ENCODE measurements around the gene MXRA8. TPM values are rescaled to one million over a fixed set of nuclear protein-coding genes. Genes with fewer than 3 reads are reported as not detected.

Gene MXRA8
- total and polyA plus RNA-seq, 2 donors from 2014 or later: 26.0 to 64.7 TPM

DNA sequence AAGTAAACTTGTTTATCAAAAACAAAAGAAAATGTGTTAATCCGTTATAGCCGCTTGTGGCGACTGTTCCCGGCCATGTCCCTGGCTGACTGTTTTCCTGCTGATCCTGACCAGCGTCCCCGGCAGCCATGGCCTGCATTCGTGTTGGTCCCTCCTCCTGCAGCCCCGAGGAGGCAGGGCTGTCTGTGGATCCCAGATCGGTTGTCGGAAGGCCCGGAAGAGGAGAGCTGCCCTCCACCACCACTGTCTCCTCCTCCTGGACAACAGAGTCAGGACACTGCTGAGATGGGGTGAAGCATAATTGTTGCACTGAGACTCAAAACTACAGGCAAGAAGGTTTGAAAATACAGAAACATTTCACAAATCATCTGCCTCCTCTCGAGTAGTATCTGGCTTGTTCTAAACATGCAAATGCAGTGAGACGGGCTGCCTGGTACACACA, 3.6 kb upstream of the MXRA8 start:
- H3K36me3 ChIP-seq (ENCODE audit: control insufficient read depth in 2 of 3, insufficient read depth in 3 of 3, low read length in 3 of 3): no peaks in the 10 kb centered on the region

DNA sequence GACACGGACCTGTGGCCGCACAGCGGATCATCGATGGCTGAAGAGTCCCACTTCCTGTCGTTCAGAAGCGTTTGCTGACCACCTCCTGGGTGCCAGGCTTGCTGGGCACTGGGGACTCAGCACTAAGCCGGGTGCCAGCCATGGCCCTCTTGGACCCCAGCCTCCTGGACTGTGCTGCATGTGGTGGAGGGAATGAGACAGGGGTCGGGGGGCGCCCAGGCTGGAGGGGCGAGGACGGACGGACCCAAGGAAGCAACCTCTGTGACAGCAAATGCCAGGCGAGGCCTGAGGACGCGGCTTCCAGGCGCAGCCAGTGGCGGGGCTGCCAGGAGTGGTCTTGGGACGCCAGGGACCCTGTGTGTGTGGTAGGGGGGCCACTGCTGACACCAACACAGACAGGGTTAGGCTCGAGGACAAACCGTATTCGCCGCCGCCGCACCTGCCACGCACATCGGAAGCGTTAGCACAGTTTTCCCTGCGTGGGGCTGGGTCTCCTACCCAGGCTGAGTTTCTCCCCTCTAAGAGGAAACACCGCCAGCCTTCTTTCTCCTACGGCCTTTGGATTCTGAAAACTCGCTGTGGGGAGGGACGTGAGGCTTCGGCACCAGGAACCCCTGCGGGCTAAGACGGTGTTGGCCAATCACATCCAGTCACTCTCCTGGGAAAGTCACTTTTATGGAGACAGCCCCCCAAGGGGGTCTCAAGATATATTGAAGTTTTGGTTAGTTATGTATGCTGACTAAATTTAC, 3.1 kb upstream of the MXRA8 start:
- no peak overlapping the region for H3K27ac ChIP-seq (ENCODE audit: low read depth in 2 of 2, low read length in 2 of 2)
- H3K27me3 ChIP-seq (ENCODE audit: control insufficient read depth, insufficient read depth, low read length): no peaks in the 10 kb centered on the region
- intact Hi-C loops (cut with DNase I): no loop called here
- H3K36me3 ChIP-seq (ENCODE audit: control insufficient read depth in 2 of 3, insufficient read depth in 3 of 3, low read length in 3 of 3): no peaks in the 10 kb centered on the region
- peaks cover 0 to 21% (median 2%) of the 10 kb centered on the region in 3 donors for H3K4me1 ChIP-seq (ENCODE audit: control insufficient read depth in 2 of 3, insufficient read depth in 2 of 3, low read depth in 1 of 3, low read length in 3 of 3)
- TF ChIP-seq, protein P1, sequence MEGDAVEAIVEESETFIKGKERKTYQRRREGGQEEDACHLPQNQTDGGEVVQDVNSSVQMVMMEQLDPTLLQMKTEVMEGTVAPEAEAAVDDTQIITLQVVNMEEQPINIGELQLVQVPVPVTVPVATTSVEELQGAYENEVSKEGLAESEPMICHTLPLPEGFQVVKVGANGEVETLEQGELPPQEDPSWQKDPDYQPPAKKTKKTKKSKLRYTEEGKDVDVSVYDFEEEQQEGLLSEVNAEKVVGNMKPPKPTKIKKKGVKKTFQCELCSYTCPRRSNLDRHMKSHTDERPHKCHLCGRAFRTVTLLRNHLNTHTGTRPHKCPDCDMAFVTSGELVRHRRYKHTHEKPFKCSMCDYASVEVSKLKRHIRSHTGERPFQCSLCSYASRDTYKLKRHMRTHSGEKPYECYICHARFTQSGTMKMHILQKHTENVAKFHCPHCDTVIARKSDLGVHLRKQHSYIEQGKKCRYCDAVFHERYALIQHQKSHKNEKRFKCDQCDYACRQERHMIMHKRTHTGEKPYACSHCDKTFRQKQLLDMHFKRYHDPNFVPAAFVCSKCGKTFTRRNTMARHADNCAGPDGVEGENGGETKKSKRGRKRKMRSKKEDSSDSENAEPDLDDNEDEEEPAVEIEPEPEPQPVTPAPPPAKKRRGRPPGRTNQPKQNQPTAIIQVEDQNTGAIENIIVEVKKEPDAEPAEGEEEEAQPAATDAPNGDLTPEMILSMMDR (IDR thresholded peaks at IDR 0.05; ENCODE audit: borderline replicate concordance, extremely low read depth, insufficient read depth): no peak
- FAIRE-seq (no peak), DNase-seq (peak in 1 of 5 donors; percentile 58)
- H3K9me3 ChIP-seq (ENCODE audit: control insufficient read depth in 2 of 3, insufficient read depth in 1 of 3, low read length in 3 of 3): peaks cover 0 to 2% (median 0%) of the 10 kb centered on the region in 3 donors
- no peak overlapping the region for H3K4me3 ChIP-seq (ENCODE audit: low read length in 3 of 3)
- no peak overlapping the region for H3K9ac ChIP-seq (ENCODE audit: low read length in 3 of 3)

More for the DNA sequence above, 3.6 kb upstream of the MXRA8 start:
- TF ChIP-seq, protein P1 (IDR thresholded peaks at IDR 0.05; ENCODE audit: borderline replicate concordance, extremely low read depth, insufficient read depth): no peak
- FAIRE-seq (no peak), DNase-seq (peak; percentile 66 to 90 (median 75))
- intact Hi-C loops (cut with DNase I): no loop called here
- peaks cover 0 to 17% (median 2%) of the 10 kb centered on the region in 3 donors for H3K4me1 ChIP-seq (ENCODE audit: control insufficient read depth in 2 of 3, insufficient read depth in 2 of 3, low read depth in 1 of 3, low read length in 3 of 3)
- no peak overlapping the region for H3K4me3 ChIP-seq (ENCODE audit: low read length in 3 of 3)
- no peak overlapping the region for H3K27ac ChIP-seq (ENCODE audit: low read depth in 2 of 2, low read length in 2 of 2)
- peaks cover 0 to 2% (median 0%) of the 10 kb centered on the region in 3 donors for H3K9me3 ChIP-seq (ENCODE audit: control insufficient read depth in 2 of 3, insufficient read depth in 1 of 3, low read length in 3 of 3)
- no peak overlapping the region for H3K9ac ChIP-seq (ENCODE audit: low read length in 3 of 3)
- no peaks in the 10 kb centered on the region for H3K27me3 ChIP-seq (ENCODE audit: control insufficient read depth, insufficient read depth, low read length)

DNA sequence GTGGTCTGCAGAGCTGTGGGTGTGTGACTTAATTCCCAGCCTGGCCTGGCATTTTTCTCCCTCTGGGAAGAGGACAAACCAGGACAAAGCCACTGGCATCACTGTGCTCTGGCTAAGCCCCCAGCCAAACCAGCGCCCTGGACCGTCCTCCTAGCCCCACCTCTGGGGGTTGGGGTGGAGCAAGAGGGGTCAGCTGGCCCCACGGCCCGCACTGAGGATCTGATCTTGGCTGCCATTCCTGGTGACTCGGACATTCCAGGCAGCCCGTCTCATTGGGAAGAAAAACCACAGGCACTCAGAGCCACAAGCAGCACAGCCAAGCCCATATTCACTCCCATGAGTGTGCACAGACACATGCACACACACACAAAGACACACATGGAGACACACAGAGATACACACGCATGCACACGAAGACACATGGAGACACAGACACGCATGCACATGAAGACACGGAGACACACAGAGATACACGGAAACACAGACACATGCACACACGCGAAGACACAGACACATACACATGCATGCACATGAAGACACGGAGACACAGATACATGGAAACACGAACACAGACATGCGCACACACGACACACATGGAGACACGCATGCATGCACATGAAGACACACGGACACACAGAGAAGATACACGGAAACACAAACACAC, 2.3 kb upstream of the MXRA8 start:
- Histone ChIP-seq H3K27ac (ENCODE audit: low read depth in 2 of 2, low read length in 2 of 2) (no peak overlapping the region), H3K36me3 (ENCODE audit: control insufficient read depth in 2 of 3, insufficient read depth in 3 of 3, low read length in 3 of 3) (no peaks in the 10 kb centered on the region), H3K4me3 (ENCODE audit: low read length in 3 of 3) (no peak overlapping the region), H3K9ac (ENCODE audit: low read length in 3 of 3) (no peak overlapping the region), H3K9me3 (ENCODE audit: control insufficient read depth in 2 of 3, insufficient read depth in 1 of 3, low read length in 3 of 3) (no peaks in the 10 kb centered on the region), H3K27me3 (ENCODE audit: control insufficient read depth, insufficient read depth, low read length) (no peaks in the 10 kb centered on the region), H3K4me1 (ENCODE audit: control insufficient read depth in 2 of 3, insufficient read depth in 2 of 3, low read depth in 1 of 3, low read length in 3 of 3) (peaks cover 0 to 21% (median 2%) of the 10 kb centered on the region in 3 donors)
- FAIRE-seq (no peak), DNase-seq (peak in 2 of 5 donors; percentile 53 to 93)
- intact Hi-C loops (cut with DNase I): no loop called here
- TF ChIP-seq, protein P1 (IDR thresholded peaks at IDR 0.05; ENCODE audit: borderline replicate concordance, extremely low read depth, insufficient read depth): no peak

Data from kidney (tissue), 14 donors.